Vagina (tissue), 2 donors: ENCODE results near the gene PPP6R2.

ENCODE experiments used
- CTCF ChIP-seq, 3 experiments: fragments of 450-650 bp in 2 of 3; fragments of 200-600 bp in 1 of 3; sonication (generic) in 1 of 3; IDR thresholded peaks; one replicate each; pipeline ENCODE4 v1.5.1; 2017 to 2019; ENCODE audit warnings: antibody characterized with exemption in 3 of 3, mild to moderate bottlenecking in 2 of 3, moderate library complexity in 2 of 3
- POLR2A ChIP-seq, 2 donors: fragments of 450-650 bp; IDR thresholded peaks; one replicate each; pipeline ENCODE4 v1.6.1; 2017; ENCODE audit warnings: antibody characterized with exemption in 2 of 2, mild to moderate bottlenecking in 2 of 2, moderate library complexity in 2 of 2

- TF ChIP-seq CTCF (IDR thresholded peaks at IDR 0.05) (no peak), POLR2A (IDR thresholded peaks at IDR 0.05) (no peak)
Measured at GRCh38 chr22:50415426-50415825, 72.3 kb downstream of the PPP6R2 start.
